ENCODE data around the gene RSAD1.

- no peak for TF ChIP-seq CTCF (IDR thresholded peaks at IDR 0.05)
- TF ChIP-seq POLR2AphosphoS5 (IDR thresholded peaks at IDR 0.05), result no peak
- no peak for TF ChIP-seq POLR2A (IDR thresholded peaks at IDR 0.05)
Observed at GRCh38 chr17:50506298-50506697, 27.6 kb downstream of the RSAD1 start.
